OCI-LY1 (cell line): ENCODE results near the gene MUC5AC.

Experiments used
- H2AFZ ChIP-seq: fragments of 200-600 bp; sonication (generic), shearing (Covaris generic); 2 replicates; pipeline ENCODE4 v1.6.0; 2014; ENCODE audit warnings: antibody characterized with exemption, mild to moderate bottlenecking, low read length
- H3F3A ChIP-seq: fragments of 200-600 bp; sonication (generic), shearing (Covaris generic); 2 replicates; pipeline ENCODE4 v1.6.0; 2014; ENCODE audit warnings: mild to moderate bottlenecking, antibody characterized with exemption, low read length, moderate library complexity; ENCODE audit not compliant: insufficient read depth
- H3K27ac ChIP-seq: fragments of 200-600 bp; sonication (generic); 2 replicates; pipeline ENCODE4 v1.5.1; 2014; ENCODE audit warnings: low read length, mixed run types, mild to moderate bottlenecking, low read depth; ENCODE audit not compliant: poor library complexity, severe bottlenecking
- H3K27me3 ChIP-seq: fragments of 200-600 bp; sonication (generic); 2 replicates; pipeline ENCODE4 v1.6.0; 2014; ENCODE audit warnings: antibody characterized with exemption, mild to moderate bottlenecking, low read length, moderate library complexity; ENCODE audit not compliant: insufficient read depth
- H3K36me3 ChIP-seq: fragments of 200-600 bp; sonication (generic); 2 replicates; pipeline ENCODE4 v1.6.1; 2014; ENCODE audit warnings: mild to moderate bottlenecking, antibody characterized with exemption, low read length, moderate library complexity, mixed read lengths; ENCODE audit not compliant: insufficient read depth
- H3K4me1 ChIP-seq: fragments of 200-600 bp; sonication (generic); 2 replicates; pipeline ENCODE4 v1.5.1; 2014; ENCODE audit warnings: mild to moderate bottlenecking, low read length, moderate library complexity; ENCODE audit not compliant: insufficient read depth, severe bottlenecking
- H3K4me2 ChIP-seq: fragments of 200-600 bp; sonication (generic), shearing (Covaris generic); 2 replicates; pipeline ENCODE4 v1.6.1; 2014; ENCODE audit warnings: low read length
- H3K4me3 ChIP-seq: fragments of 200-600 bp; sonication (generic); 2 replicates; pipeline ENCODE4 v1.5.1; 2014; ENCODE audit warnings: low read length, low read depth, mild to moderate bottlenecking, mixed read lengths; ENCODE audit not compliant: poor library complexity, severe bottlenecking
- H3K79me2 ChIP-seq: fragments of 200-600 bp; shearing (Covaris generic); 2 replicates; pipeline ENCODE4 v1.6.1; 2016; ENCODE audit warnings: mixed run types, low read length, mixed read lengths; ENCODE audit not compliant: insufficient read depth
- H3K9ac ChIP-seq: fragments of 200-600 bp; sonication (generic), shearing (Covaris generic); 2 replicates; pipeline ENCODE4 v1.6.1; 2014; ENCODE audit warnings: mild to moderate bottlenecking, low read length, mixed read lengths
- H3K9me2 ChIP-seq: fragments of 200-600 bp; sonication (generic), shearing (Covaris generic); 2 replicates; pipeline ENCODE4 v1.6.1; 2014; ENCODE audit warnings: low read depth, mild to moderate bottlenecking, low read length, mixed read lengths
- H3K9me3 ChIP-seq: fragments of 200-600 bp; shearing (Covaris generic); 2 replicates; pipeline ENCODE4 v1.6.1; 2014; ENCODE audit warnings: low read length, mixed read lengths
- H4K20me1 ChIP-seq: fragments of 200-600 bp; sonication (generic), shearing (Covaris generic); 2 replicates; pipeline ENCODE4 v1.6.0; 2016; ENCODE audit warnings: mild to moderate bottlenecking, low read length; ENCODE audit not compliant: insufficient read depth
- CTCF ChIP-seq: fragments of 200-600 bp; sonication (generic), shearing (Covaris generic); IDR thresholded peaks from 2 replicates; pipeline ENCODE4 v1.5.1; 2017; ENCODE audit warnings: mild to moderate bottlenecking, antibody characterized with exemption, low read length, moderate library complexity, mixed read lengths
- EZH2 ChIP-seq: fragments of 200-600 bp; sonication (generic), shearing (Covaris generic); IDR thresholded peaks from 2 replicates; pipeline ENCODE4 v1.8.0; 2017; ENCODE audit warnings: borderline replicate concordance, mixed run types, mild to moderate bottlenecking, antibody characterized with exemption, low read length, moderate library complexity, mixed read lengths

Gene MUC5AC

GRCh38 chr11:1194977-1195681 is 37.4 kb downstream of the MUC5AC start:
- Histone ChIP-seq H3K27me3 (peaks cover 4% of the 10 kb centered on the region; the same call in 1 of the 2 replicates), H3K36me3 (no peaks in the 10 kb centered on the region), H3K79me2 (no peaks in the 10 kb centered on the region), H4K20me1 (no peaks in the 10 kb centered on the region), H3K4me1 (no peaks in the 10 kb centered on the region), H3K9me2 (no peaks in the 10 kb centered on the region), H3K27ac (no peak overlapping the region), H2AFZ (no peak overlapping the region), H3K4me3 (no peak overlapping the region), H3K9ac (no peak overlapping the region), H3K9me3 (no peaks in the 10 kb centered on the region), H3F3A (no peaks in the 10 kb centered on the region), H3K4me2 (no peak overlapping the region)
- no peak for TF ChIP-seq EZH2
- no peak for TF ChIP-seq CTCF

GRCh38 chr11:1195682-1196515 is 38.1 kb downstream of the MUC5AC start:
- peaks cover 4% of the 10 kb centered on the region; the same call in 1 of the 2 replicates for H3K27me3 ChIP-seq
- no peak overlapping the region for H3K4me2 ChIP-seq
- no peak overlapping the region for H2AFZ ChIP-seq
- no peaks in the 10 kb centered on the region for H3F3A ChIP-seq
- H4K20me1 ChIP-seq = no peaks in the 10 kb centered on the region
- H3K9me2 ChIP-seq = no peaks in the 10 kb centered on the region
- no peak overlapping the region for H3K9ac ChIP-seq
- no peak overlapping the region for H3K27ac ChIP-seq
- H3K4me1 ChIP-seq = no peaks in the 10 kb centered on the region
- TF ChIP-seq EZH2 (no peak), CTCF (no peak)
- no peaks in the 10 kb centered on the region for H3K36me3 ChIP-seq
- no peaks in the 10 kb centered on the region for H3K9me3 ChIP-seq
- no peak overlapping the region for H3K4me3 ChIP-seq
- H3K79me2 ChIP-seq = no peaks in the 10 kb centered on the region

GRCh38 chr11:1196516-1197391 is 39.0 kb downstream of the MUC5AC start:
- H3K36me3 ChIP-seq = no peaks in the 10 kb centered on the region
- H3K79me2 ChIP-seq = no peaks in the 10 kb centered on the region
- H3K27ac ChIP-seq = no peak overlapping the region
- TF ChIP-seq EZH2 = no peak
- no peak for TF ChIP-seq CTCF
- H3K4me3 ChIP-seq = no peak overlapping the region
- no peak overlapping the region for H2AFZ ChIP-seq
- H4K20me1 ChIP-seq = no peaks in the 10 kb centered on the region
- H3K9me2 ChIP-seq = no peaks in the 10 kb centered on the region
- no peaks in the 10 kb centered on the region for H3K4me1 ChIP-seq
- peaks cover 4% of the 10 kb centered on the region for H3K27me3 ChIP-seq
- H3K9ac ChIP-seq = no peak overlapping the region
- H3K9me3 ChIP-seq = no peaks in the 10 kb centered on the region
- no peak overlapping the region for H3K4me2 ChIP-seq
- no peaks in the 10 kb centered on the region for H3F3A ChIP-seq
